ENCODE results near the gene ATOX1.
"Not testable (repeated sequence)": the region's sequence is repeated elsewhere in the genome, so short reads cannot be mapped to it uniquely, and the experiment has no call there.

Gene ATOX1

GRCh38 chr5:151729597-151729996 is 28.8 kb downstream of the ATOX1 start:
- DNase-seq = not testable (repeated sequence)

- no peak for DNase-seq
Observed at GRCh38 chr5:151724360-151724759, 34.1 kb downstream of the ATOX1 start.

- DNase-seq = no peak
Observed at GRCh38 chr5:151722546-151722945, 35.9 kb downstream of the ATOX1 start.

- DNase-seq = no peak
Observed at GRCh38 chr5:151721812-151722391, 36.5 kb downstream of the ATOX1 start.

GRCh38 chr5:151721087-151721646 is 37.3 kb downstream of the ATOX1 start:
- peak in 1 of 2 experiments; percentile 32 for DNase-seq

GRCh38 chr5:151720215-151720614 is 38.2 kb downstream of the ATOX1 start:
- no peak for DNase-seq

GRCh38 chr5:151719228-151720000 is 39.0 kb downstream of the ATOX1 start:
- peak; percentile 15 to 39 for DNase-seq

GRCh38 chr5:151718646-151719045 is 39.8 kb downstream of the ATOX1 start:
- no peak for DNase-seq

- no peak for DNase-seq
Observed at GRCh38 chr5:151718153-151718552, 40.3 kb downstream of the ATOX1 start.

- no peak for DNase-seq
Observed at GRCh38 chr5:151717416-151717815, 41.0 kb downstream of the ATOX1 start.

- no peak for DNase-seq
Observed at GRCh38 chr5:151709109-151709735, 49.2 kb downstream of the ATOX1 start.

- DNase-seq = no peak
Observed at GRCh38 chr5:151708126-151708525, 50.3 kb downstream of the ATOX1 start.

- no peak for DNase-seq
Observed at GRCh38 chr5:151707567-151707966, 50.9 kb downstream of the ATOX1 start.

GRCh38 chr5:151706906-151707305 is 51.5 kb downstream of the ATOX1 start:
- no peak for DNase-seq

GRCh38 chr5:151703780-151704179 is 54.7 kb downstream of the ATOX1 start:
- no peak for DNase-seq

GRCh38 chr5:151703227-151703626 is 55.2 kb downstream of the ATOX1 start:
- DNase-seq = no peak

- DNase-seq = no peak
Observed at GRCh38 chr5:151700820-151701219, 57.6 kb downstream of the ATOX1 start.

- no peak for DNase-seq
Observed at GRCh38 chr5:151700296-151700695, 58.1 kb downstream of the ATOX1 start.

- no peak for DNase-seq
Observed at GRCh38 chr5:151699071-151699901, 59.1 kb downstream of the ATOX1 start.

- not testable (repeated sequence) for DNase-seq
Observed at GRCh38 chr5:151698081-151698480, 60.4 kb downstream of the ATOX1 start.

- no peak for DNase-seq
Observed at GRCh38 chr5:151697452-151697851, 61.0 kb downstream of the ATOX1 start.

- peak; percentile 3 to 8 for DNase-seq
Observed at GRCh38 chr5:151696470-151697061, 61.9 kb downstream of the ATOX1 start.

Data from activated CD4-positive, alpha-beta T cell treated with anti-CD3 and anti-CD28 coated beads, Interleukin-2, amount 50 U/mL, for 48 hours (primary cell).